HG02884 (cell line): ENCODE data around the gene STRN.
"Not testable (repeated sequence)": the region's sequence is repeated elsewhere in the genome, so short reads cannot be mapped to it uniquely, and the experiment has no call there.

Experiments used
- ATAC-seq: cut with Tn5 transposase; IDR thresholded peaks from one replicate; pipeline ENCODE4 v1.9.1; 2021; ENCODE audit warnings: mild to moderate bottlenecking, moderate library complexity; ENCODE audit not compliant: unreplicated experiment

Gene STRN

GRCh38 chr2:36912695-36913094 is 53.6 kb downstream of the STRN start:
- no peak for ATAC-seq

DNA sequence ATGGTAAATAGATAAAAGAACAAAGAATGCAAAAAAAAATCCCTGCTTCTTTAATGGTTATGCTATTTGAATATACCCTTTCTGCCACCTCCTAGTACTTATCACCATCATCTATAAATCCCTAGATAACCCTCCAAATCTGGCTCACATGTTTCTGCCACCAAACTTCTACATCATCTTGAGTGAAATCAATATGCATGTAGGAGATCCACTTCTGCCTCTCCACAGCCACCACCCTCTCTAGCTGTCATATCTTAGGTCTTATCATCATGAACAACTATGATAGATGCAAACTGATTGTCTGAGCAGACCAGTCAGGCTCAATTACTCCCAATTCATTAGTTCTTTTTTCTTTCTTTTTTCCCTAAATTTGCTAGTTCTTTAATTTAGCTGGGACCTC is 55.3 kb downstream of the STRN start:
- no peak for ATAC-seq

DNA sequence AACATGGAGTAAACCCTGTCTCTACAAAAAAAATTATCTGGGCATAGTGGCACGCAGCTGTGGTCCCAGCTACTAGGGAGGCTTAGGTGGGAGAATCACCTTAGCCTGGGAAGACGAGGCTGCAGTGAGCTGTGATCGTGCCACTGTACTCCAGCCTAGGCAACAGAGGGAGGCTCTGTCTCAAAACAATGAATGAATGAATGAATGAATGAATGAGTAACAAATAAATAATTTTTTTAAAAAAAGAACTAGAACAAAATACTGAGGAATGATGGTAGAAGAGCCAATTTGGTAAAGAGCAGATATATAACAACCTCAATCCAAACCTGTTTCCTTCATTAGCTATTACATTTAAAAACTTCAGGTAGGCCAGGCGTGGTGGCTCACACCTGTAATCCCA is 60.1 kb downstream of the STRN start:
- no peak for ATAC-seq

DNA sequence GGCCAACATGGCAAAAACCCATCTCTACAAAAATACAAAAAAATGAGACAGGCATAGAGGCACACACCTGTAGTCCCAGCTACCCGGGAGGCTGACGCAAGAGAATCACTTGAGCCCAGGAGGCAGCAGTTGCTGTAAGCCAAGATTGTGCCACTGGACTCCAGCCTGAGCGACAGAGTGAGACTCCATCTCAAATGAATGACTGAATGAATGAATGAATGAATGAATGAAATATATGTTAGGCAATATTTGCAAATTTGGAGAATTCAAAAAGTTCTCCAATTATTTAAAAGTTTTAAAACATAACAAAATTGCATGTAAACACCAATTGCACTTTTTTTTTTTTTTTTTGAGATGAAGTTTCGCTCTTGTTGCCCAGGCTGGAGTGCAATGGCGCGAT is 61.7 kb downstream of the STRN start:
- ATAC-seq, result no peak

DNA sequence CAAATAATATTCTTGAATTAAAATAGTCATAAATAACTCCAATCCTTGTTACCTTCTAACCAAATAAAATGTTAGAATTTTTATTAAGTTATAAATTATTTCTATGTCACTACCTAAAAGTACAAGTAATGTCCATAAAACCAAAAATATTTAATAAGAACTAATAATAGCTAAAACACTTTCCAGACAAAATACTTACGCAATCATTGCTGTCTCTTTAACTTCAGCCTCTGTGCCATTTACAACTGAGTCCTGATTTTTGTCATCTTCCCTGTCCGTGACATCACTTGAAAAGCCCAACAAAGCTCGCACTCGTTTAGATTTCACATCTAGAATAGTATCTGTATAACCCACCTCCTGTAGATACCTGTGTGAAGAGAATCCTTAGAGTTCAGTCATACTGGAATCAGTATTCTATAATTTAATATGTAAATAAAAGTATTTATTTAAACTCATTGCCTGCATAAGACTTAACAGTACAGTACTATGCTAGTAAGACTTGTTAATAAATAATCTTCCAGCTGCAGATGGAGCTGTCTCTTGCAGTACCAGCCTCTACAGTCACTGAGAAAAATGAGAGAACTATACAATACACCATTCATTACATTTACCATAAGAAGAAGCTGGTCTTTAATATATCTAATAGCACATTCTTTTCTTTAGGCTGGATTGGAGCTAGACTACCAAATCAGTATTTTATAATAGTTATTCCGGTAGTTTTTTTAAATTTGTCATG is 63.8 kb downstream of the STRN start:
- no peak for ATAC-seq

DNA sequence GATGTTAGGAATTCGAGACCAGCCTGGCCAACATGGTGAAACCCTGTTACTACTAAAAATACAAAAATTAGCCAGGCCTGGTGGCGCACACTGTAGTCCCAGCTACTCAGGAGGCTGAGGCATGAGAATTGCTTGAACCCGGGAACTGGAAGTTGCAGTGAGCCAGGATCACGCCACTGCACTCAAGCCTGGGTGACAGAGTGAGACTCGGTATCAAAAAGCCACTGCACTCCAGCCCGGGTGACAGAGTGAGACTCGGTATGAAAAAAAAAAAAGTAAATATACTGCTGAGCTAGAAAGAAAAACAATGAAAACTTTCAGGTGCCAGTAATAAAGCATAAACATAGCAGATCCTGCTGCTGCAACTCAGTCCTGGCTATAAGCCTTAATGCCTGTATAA is 73.5 kb downstream of the STRN start:
- ATAC-seq, result no peak

- no peak for ATAC-seq
Measured at GRCh38 chr2:36889795-36890194, 76.5 kb downstream of the STRN start.

DNA sequence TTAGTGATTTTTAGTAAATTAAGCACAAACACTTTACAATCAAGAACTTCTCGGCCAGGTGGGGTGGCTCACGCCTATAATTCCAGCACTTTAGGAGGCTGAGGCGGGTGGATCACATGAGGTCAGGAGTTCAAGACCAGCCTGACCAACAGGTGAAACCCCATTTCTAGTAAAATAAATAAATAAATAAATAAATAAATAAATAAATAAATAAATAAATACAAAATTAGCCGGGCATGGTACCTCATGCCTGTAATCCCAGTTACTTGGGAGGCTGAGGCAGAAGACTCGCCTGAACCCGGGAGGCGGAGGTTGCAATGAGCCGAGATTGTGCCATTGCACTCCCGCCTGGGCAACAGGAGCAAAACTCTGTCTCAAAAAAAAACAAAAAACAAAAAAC is 79.2 kb downstream of the STRN start:
- ATAC-seq, result not testable (repeated sequence)

- ATAC-seq, result no peak
Measured at GRCh38 chr2:36886664-36887063, 79.7 kb downstream of the STRN start.

GRCh38 chr2:36885605-36886004 is 80.7 kb downstream of the STRN start:
- no peak for ATAC-seq

DNA sequence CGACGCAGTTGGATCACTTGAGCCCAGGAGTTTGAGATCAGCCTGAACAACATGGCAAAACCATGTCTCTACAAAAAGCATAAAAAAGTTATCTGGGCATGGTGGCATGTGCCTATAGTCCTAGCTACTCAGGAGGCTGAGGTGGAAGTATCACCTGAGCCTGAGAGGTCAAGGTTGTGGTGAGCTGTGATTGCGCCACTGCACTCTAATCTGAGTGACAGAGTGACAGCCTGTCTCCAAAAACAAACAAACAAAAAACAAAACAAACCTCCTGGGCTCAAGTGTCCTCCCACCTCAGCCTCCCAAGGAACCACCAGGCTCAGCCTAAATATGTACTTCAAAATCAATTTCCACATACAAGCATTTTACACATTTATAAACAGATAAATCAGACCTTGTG is 83.8 kb downstream of the STRN start:
- ATAC-seq, result no peak

GRCh38 chr2:36881816-36882215 is 84.5 kb downstream of the STRN start:
- ATAC-seq, result no peak

- no peak for ATAC-seq
Measured at GRCh38 chr2:36878429-36878828, 87.9 kb downstream of the STRN start.

DNA sequence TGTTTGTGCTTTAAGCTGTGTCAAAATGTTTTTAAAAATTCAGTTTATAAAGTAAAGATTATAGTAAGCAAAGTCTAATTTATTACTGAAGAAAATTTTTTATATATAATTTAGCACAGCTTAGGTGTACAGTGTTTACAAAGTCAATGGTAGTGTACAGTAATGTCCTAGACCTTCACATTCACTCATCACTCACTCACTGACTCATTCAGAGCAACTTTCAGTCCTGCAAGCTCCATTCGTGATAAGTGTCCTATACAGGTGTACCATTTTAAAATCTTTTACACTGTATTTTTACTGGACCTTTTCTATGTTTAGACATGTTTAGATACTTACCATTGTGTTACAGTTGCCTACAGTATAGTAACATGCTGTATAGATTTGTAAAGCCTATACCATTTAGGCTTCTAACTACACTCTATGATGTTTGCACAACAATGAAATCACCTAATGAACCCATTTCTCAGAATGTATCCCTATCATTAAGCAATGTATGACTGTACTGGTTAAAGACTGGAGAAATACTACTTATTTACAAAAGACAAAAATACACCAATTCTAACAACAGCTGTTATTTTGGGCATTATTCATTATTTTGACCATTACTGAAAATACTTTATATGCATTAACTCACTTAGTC is 95.1 kb downstream of the STRN start:
- peak; percentile 76 for ATAC-seq

GRCh38 chr2:36869606-36870005 is 96.7 kb downstream of the STRN start:
- no peak for ATAC-seq

GRCh38 chr2:36861896-36862295 is 104.4 kb downstream of the STRN start:
- no peak for ATAC-seq

DNA sequence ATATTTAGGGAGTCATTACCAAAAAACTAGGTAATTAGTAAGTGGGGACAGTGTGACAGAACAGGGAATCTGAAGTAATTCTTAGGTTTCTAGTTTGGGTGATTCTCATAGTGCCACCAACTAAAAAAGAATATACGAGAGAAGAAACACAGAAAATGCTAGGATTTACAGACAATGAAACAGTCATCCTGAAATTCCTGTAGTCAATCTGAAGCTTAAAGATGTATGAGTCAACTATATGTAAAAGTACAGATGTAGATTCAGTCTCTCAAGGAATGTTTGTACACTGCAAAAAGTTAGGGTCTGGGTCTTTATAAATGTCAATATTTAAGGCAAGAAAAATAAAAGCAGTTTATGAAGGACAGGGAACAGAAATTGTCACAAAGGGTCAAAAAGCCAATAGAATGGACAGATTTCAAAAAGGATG is 107.0 kb downstream of the STRN start:
- ATAC-seq, result no peak

GRCh38 chr2:36858551-36859365 is 107.6 kb downstream of the STRN start:
- peak; percentile 55 for ATAC-seq

GRCh38 chr2:36857713-36858112 is 108.6 kb downstream of the STRN start:
- no peak for ATAC-seq

DNA sequence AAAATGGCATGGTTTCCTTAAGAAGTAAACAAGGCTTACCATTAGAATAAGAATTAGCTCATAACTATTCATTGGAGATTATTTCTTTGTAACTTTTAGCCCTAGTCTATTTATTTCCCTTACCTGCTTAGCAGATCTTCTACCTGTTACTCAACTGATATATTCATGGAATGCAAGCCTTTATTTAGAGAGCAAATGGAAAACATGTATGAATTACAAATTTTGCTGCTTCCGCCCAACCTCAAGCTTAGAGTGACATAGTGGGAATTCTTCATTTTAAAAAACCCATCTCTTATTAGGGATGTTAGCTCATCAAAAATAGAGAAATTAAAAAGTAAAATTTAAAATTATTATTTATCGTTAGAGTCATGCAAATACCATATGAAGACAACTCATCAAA is 110.9 kb downstream of the STRN start:
- ATAC-seq, result no peak

DNA sequence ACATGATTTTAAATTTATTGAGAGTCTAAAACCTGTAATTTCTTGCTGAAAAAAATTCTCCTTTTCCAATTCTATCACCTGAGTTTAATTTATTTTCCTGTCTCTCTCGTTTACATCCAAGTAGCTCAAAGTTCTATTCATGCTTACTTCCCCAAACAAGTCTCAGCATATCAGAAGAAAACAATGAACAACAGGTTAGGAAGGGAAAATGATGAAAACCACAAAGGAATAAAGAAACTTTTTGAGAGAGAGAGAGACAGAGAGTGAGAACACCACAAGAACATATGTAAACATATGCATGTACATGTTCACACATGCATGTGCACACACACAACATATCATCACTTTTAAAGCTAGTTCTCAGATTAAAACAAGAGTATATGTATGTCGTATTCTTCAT is 112.1 kb downstream of the STRN start:
- ATAC-seq, result no peak

GRCh38 chr2:36849265-36849664 is 117.1 kb downstream of the STRN start:
- no peak for ATAC-seq
